Astrocyte (in vitro differentiated cells and primary cell): Measurements from ENCODE around the gene APPL1. TPM values are rescaled to one million over a fixed set of nuclear protein-coding genes. Genes with fewer than 3 reads are reported as not detected.

ENCODE experiments used
- DNase-seq: peaks from one replicate; pipeline ENCODE4 v3.0.0-alpha.2; 2010; ENCODE audit warnings: low read depth
- FAIRE-seq: peaks from 2 replicates; lab custom pipeline; 2011; peaks lifted over from hg19 to GRCh38; lab: Jason Lieb, UNC
- H2AFZ ChIP-seq: 2 replicates; pipeline ENCODE4 v1.6.0; 2012; ENCODE audit warnings: low read depth, low read length, inconsistent platforms
- H3K27ac ChIP-seq: 2 replicates; pipeline ENCODE4 v1.5.1; 2011; ENCODE audit warnings: low read depth, low read length, inconsistent platforms
- H3K27me3 ChIP-seq: 2 replicates; pipeline ENCODE4 v1.6.0; 2011; ENCODE audit warnings: low read length, inconsistent platforms; ENCODE audit not compliant: insufficient read depth
- H3K36me3 ChIP-seq: 2 replicates; pipeline ENCODE4 v1.5.1; 2011; ENCODE audit warnings: low read length, inconsistent platforms; ENCODE audit not compliant: insufficient read depth
- H3K4me1 ChIP-seq: 2 replicates; pipeline ENCODE4 v1.5.1; 2011; ENCODE audit warnings: low read length, inconsistent platforms; ENCODE audit not compliant: insufficient read depth
- H3K4me2 ChIP-seq: 2 replicates; pipeline ENCODE4 v1.6.0; 2012; ENCODE audit warnings: low read length, inconsistent platforms
- H3K4me3 ChIP-seq: 2 replicates; pipeline ENCODE4 v1.5.1; 2011; ENCODE audit warnings: low read depth, mild to moderate bottlenecking, low read length, inconsistent platforms; ENCODE audit not compliant: insufficient read depth
- H3K79me2 ChIP-seq: 2 replicates; pipeline ENCODE4 v1.6.0; 2012; ENCODE audit warnings: mild to moderate bottlenecking, low read length, inconsistent platforms; ENCODE audit not compliant: insufficient read depth
- H3K9ac ChIP-seq: 2 replicates; pipeline ENCODE4 v1.6.0; 2012; ENCODE audit warnings: mild to moderate bottlenecking, low read length, inconsistent platforms
- H3K9me3 ChIP-seq: 2 replicates; pipeline ENCODE4 v1.5.1; 2012; ENCODE audit warnings: low read depth, mild to moderate bottlenecking, low read length, inconsistent platforms; ENCODE audit not compliant: insufficient read depth
- H4K20me1 ChIP-seq: 2 replicates; pipeline ENCODE4 v1.6.0; 2012; ENCODE audit warnings: low read length, inconsistent platforms; ENCODE audit not compliant: insufficient read depth
- H3K27ac Mint-ChIP-seq: one replicate; pipeline ENCODE4 v1.8.0; 2021; ENCODE audit warnings: mild to moderate bottlenecking, mixed read lengths; ENCODE audit not compliant: unreplicated experiment
- H3K27me3 Mint-ChIP-seq: one replicate; pipeline ENCODE4 v1.8.0; 2021; ENCODE audit warnings: low read depth, mixed read lengths; ENCODE audit not compliant: unreplicated experiment
- H3K36me3 Mint-ChIP-seq: one replicate; pipeline ENCODE4 v1.8.0; 2021; ENCODE audit warnings: low read depth, mixed read lengths; ENCODE audit not compliant: unreplicated experiment
- H3K4me1 Mint-ChIP-seq: one replicate; pipeline ENCODE4 v1.8.0; 2021; ENCODE audit warnings: low read depth, mixed read lengths; ENCODE audit not compliant: unreplicated experiment
- H3K4me3 Mint-ChIP-seq: one replicate; pipeline ENCODE4 v1.8.0; 2021; ENCODE audit warnings: mild to moderate bottlenecking, moderate library complexity, mixed read lengths; ENCODE audit not compliant: unreplicated experiment
- H3K9me3 Mint-ChIP-seq: one replicate; pipeline ENCODE4 v1.8.0; 2021; ENCODE audit warnings: mild to moderate bottlenecking, mixed read lengths; ENCODE audit not compliant: unreplicated experiment
- CTCF ChIP-seq: IDR thresholded peaks from 2 replicates; pipeline ENCODE4 v1.5.1; 2011; ENCODE audit warnings: low read depth, mild to moderate bottlenecking, inconsistent platforms, low read length, moderate library complexity; ENCODE audit not compliant: insufficient read depth
- EZH2 ChIP-seq: IDR thresholded peaks from 2 replicates; pipeline ENCODE4 v1.6.1; 2012; ENCODE audit warnings: mild to moderate bottlenecking, low read length, inconsistent platforms; ENCODE audit not compliant: insufficient read depth
- total RNA-seq: library from RNA; stranded (reverse); gene quantifications from 2 replicates; pipeline ENCODE4 v1.2.1, GENCODE V29; 2021

Gene APPL1
- total RNA-seq, 1 donor from 2014 or later = 27.7 TPM

- no peaks in the 10 kb centered on the region for H4K20me1 ChIP-seq
- Mint-ChIP-seq H3K9me3 (no peaks in the 10 kb centered on the region), H3K27me3 (no peaks in the 10 kb centered on the region), H3K4me1 (no peaks in the 10 kb centered on the region), H3K27ac (no peak overlapping the region), H3K4me3 (no peak overlapping the region), H3K36me3 (peaks cover 14% of the 10 kb centered on the region)
- peaks cover 32% of the 10 kb centered on the region for H3K36me3 ChIP-seq
- no peak overlapping the region for H2AFZ ChIP-seq
- H3K9ac ChIP-seq = no peak overlapping the region
- H3K27me3 ChIP-seq = no peaks in the 10 kb centered on the region
- H3K27ac ChIP-seq = no peak overlapping the region
- H3K4me1 ChIP-seq = no peaks in the 10 kb centered on the region
- no peak overlapping the region for H3K4me2 ChIP-seq
- no peak for FAIRE-seq
- no peaks in the 10 kb centered on the region for H3K9me3 ChIP-seq
- H3K79me2 ChIP-seq = no peaks in the 10 kb centered on the region
- DNase-seq = no peak
- TF ChIP-seq CTCF = no peak
- no peak for TF ChIP-seq EZH2
- H3K4me3 ChIP-seq = no peak overlapping the region
These were observed 30.1 kb downstream of the APPL1 start for GRCh38 chr3:57257678-57258077.

GRCh38 chr3:57261119-57261518, 33.6 kb downstream of the APPL1 start:
- no peak for FAIRE-seq
- DNase-seq = no peak
- H3K4me3 Mint-ChIP-seq = no peak overlapping the region
- peaks cover 3% of the 10 kb centered on the region for H3K9me3 Mint-ChIP-seq
- H3K9me3 ChIP-seq = no peaks in the 10 kb centered on the region
- H3K79me2 ChIP-seq = no peaks in the 10 kb centered on the region
- H3K27ac Mint-ChIP-seq = no peak overlapping the region
- no peaks in the 10 kb centered on the region for H3K4me1 Mint-ChIP-seq
- H3K27me3 Mint-ChIP-seq = no peaks in the 10 kb centered on the region
- no peak overlapping the region for H2AFZ ChIP-seq
- H3K27me3 ChIP-seq = no peaks in the 10 kb centered on the region
- H3K36me3 Mint-ChIP-seq = peaks cover 30% of the 10 kb centered on the region
- no peaks in the 10 kb centered on the region for H3K4me1 ChIP-seq
- no peak overlapping the region for H3K4me2 ChIP-seq
- H4K20me1 ChIP-seq = no peaks in the 10 kb centered on the region
- H3K36me3 ChIP-seq = peaks cover 38% of the 10 kb centered on the region
- no peak overlapping the region for H3K9ac ChIP-seq
- no peak overlapping the region for H3K4me3 ChIP-seq
- no peak overlapping the region for H3K27ac ChIP-seq
- TF ChIP-seq CTCF (no peak), EZH2 (no peak)

GRCh38 chr3:57261929-57262328, 34.4 kb downstream of the APPL1 start:
- no peak overlapping the region for H3K27ac ChIP-seq
- no peaks in the 10 kb centered on the region for H3K79me2 ChIP-seq
- no peak overlapping the region for H3K4me2 ChIP-seq
- Mint-ChIP-seq H3K36me3 (peaks cover 38% of the 10 kb centered on the region), H3K27me3 (no peaks in the 10 kb centered on the region), H3K9me3 (peaks cover 5% of the 10 kb centered on the region), H3K27ac (no peak overlapping the region), H3K4me1 (no peaks in the 10 kb centered on the region), H3K4me3 (no peak overlapping the region)
- no peak overlapping the region for H2AFZ ChIP-seq
- H3K36me3 ChIP-seq = peaks cover 38% of the 10 kb centered on the region
- no peaks in the 10 kb centered on the region for H4K20me1 ChIP-seq
- H3K9ac ChIP-seq = no peak overlapping the region
- TF ChIP-seq EZH2 (no peak), CTCF (no peak)
- DNase-seq (no peak), FAIRE-seq (no peak)
- H3K4me3 ChIP-seq = no peak overlapping the region
- H3K4me1 ChIP-seq = no peaks in the 10 kb centered on the region
- no peaks in the 10 kb centered on the region for H3K9me3 ChIP-seq
- no peaks in the 10 kb centered on the region for H3K27me3 ChIP-seq
